H9 (cell line): Measurements from ENCODE around the gene CACNB4. TPM values are rescaled to one million over a fixed set of nuclear protein-coding genes. Genes with fewer than 3 reads are reported as not detected.

Source experiments
- DNase-seq: peaks from one replicate; pipeline ENCODE4 v3.0.0-alpha.2; 2017
- H2AFZ ChIP-seq: one replicate; pipeline ENCODE4 v1.6.1; 2013; ENCODE audit warnings: mild to moderate bottlenecking, low read length, control low read depth, moderate library complexity
- H2AK5ac ChIP-seq: 2 replicates; pipeline ENCODE4 v1.6.1; 2013; ENCODE audit warnings: low read length, control low read depth, mixed read lengths; ENCODE audit not compliant: insufficient read length
- H2BK120ac ChIP-seq: one replicate; pipeline ENCODE4 v1.6.1; 2013; ENCODE audit warnings: low read depth, mild to moderate bottlenecking, low read length, control low read depth, inconsistent platforms; ENCODE audit not compliant: poor library complexity, severe bottlenecking
- H2BK12ac ChIP-seq: 2 replicates; pipeline ENCODE4 v1.6.1; 2013; ENCODE audit warnings: low read length, control low read depth, mixed read lengths, low read depth; ENCODE audit not compliant: insufficient read length
- H2BK15ac ChIP-seq: 2 replicates; pipeline ENCODE4 v1.6.1; 2013; ENCODE audit warnings: low read depth, low read length, control low read depth
- H2BK20ac ChIP-seq: one replicate; pipeline ENCODE4 v1.6.1; 2013; ENCODE audit warnings: low read depth, mild to moderate bottlenecking, low read length, control low read depth, inconsistent platforms; ENCODE audit not compliant: poor library complexity, severe bottlenecking
- H2BK5ac ChIP-seq: 2 replicates; pipeline ENCODE4 v1.6.1; 2013; ENCODE audit warnings: low read length, control low read depth, mixed read lengths; ENCODE audit not compliant: insufficient read length
- H3K14ac ChIP-seq: 2 replicates; pipeline ENCODE4 v1.6.1; 2013; ENCODE audit warnings: low read length, control low read depth; ENCODE audit not compliant: insufficient read depth
- H3K18ac ChIP-seq: 2 replicates; pipeline ENCODE4 v1.6.1; 2013; ENCODE audit warnings: low read depth, mild to moderate bottlenecking, mixed read lengths, low read length, control low read depth; ENCODE audit not compliant: insufficient read length
- H3K23ac ChIP-seq: 2 replicates; pipeline ENCODE4 v1.6.1; 2013; ENCODE audit warnings: low read length, control low read depth, mixed read lengths, low read depth; ENCODE audit not compliant: insufficient read length
- H3K23me2 ChIP-seq: 2 replicates; pipeline ENCODE4 v1.6.1; 2013; ENCODE audit warnings: low read depth, mild to moderate bottlenecking, mixed read lengths, low read length, control low read depth; ENCODE audit not compliant: insufficient read length, poor library complexity, severe bottlenecking
- H3K27ac ChIP-seq: 2 replicates; pipeline ENCODE4 v1.5.1; 2013; ENCODE audit warnings: low read length, control low read depth, mixed read lengths, low read depth; ENCODE audit not compliant: insufficient read length
- H3K27me3 ChIP-seq: 2 replicates; pipeline ENCODE4 v1.6.1; 2013; ENCODE audit warnings: low read length, control low read depth, inconsistent platforms; ENCODE audit not compliant: insufficient read depth
- H3K4ac ChIP-seq: 2 replicates; pipeline ENCODE4 v1.6.1; 2013; ENCODE audit warnings: low read depth, mild to moderate bottlenecking, control low read depth, inconsistent platforms, low read length, moderate library complexity
- H3K4me1 ChIP-seq: 2 replicates; pipeline ENCODE4 v1.6.1; 2013; ENCODE audit warnings: low read length, control low read depth, inconsistent platforms; ENCODE audit not compliant: insufficient read depth
- H3K4me2 ChIP-seq: 2 replicates; pipeline ENCODE4 v1.6.1; 2013; ENCODE audit warnings: low read length, control low read depth, mixed read lengths; ENCODE audit not compliant: insufficient read length, insufficient read depth
- H3K56ac ChIP-seq: 2 replicates; pipeline ENCODE4 v1.6.1; 2013; ENCODE audit warnings: low read depth, mild to moderate bottlenecking, mixed read lengths, low read length, control low read depth; ENCODE audit not compliant: insufficient read length
- H3K79me1 ChIP-seq: 2 replicates; pipeline ENCODE4 v1.6.1; 2013; ENCODE audit warnings: low read depth, mild to moderate bottlenecking, moderate library complexity, low read length, control low read depth, inconsistent platforms; ENCODE audit not compliant: insufficient read depth, poor library complexity, severe bottlenecking
- H3K79me2 ChIP-seq: 2 replicates; pipeline ENCODE4 v1.6.1; 2013; ENCODE audit warnings: low read length, control low read depth, inconsistent platforms; ENCODE audit not compliant: insufficient read depth
- H3K9ac ChIP-seq: 2 replicates; pipeline ENCODE4 v1.6.1; 2013; ENCODE audit warnings: low read length, control low read depth, mixed read lengths; ENCODE audit not compliant: insufficient read length; ENCODE audit errors: extremely low read depth
- H3K9me3 ChIP-seq: one replicate; pipeline ENCODE4 v1.6.1; 2013; ENCODE audit warnings: low read depth, low read length, inconsistent platforms; ENCODE audit not compliant: control insufficient read depth
- H3T11ph ChIP-seq: one replicate; pipeline ENCODE4 v1.6.1; 2013; ENCODE audit warnings: mild to moderate bottlenecking, low read length, control low read depth, inconsistent platforms
- H4K20me1 ChIP-seq: one replicate; pipeline ENCODE4 v1.6.1; 2013; ENCODE audit not compliant: control insufficient read depth, insufficient read length, insufficient read depth
- H4K5ac ChIP-seq: 2 replicates; pipeline ENCODE4 v1.6.1; 2013; ENCODE audit warnings: low read depth, mild to moderate bottlenecking, mixed read lengths, low read length, control low read depth; ENCODE audit not compliant: insufficient read length
- H4K8ac ChIP-seq: replicated peaks from 2 replicates; pipeline ENCODE4 v1.6.1; 2013; ENCODE audit warnings: low read length, control low read depth, mixed read lengths, low read depth; ENCODE audit not compliant: insufficient read length
- H4K91ac ChIP-seq: 2 replicates; pipeline ENCODE4 v1.6.1; 2013; ENCODE audit warnings: low read depth, mild to moderate bottlenecking, moderate library complexity, mixed read lengths, low read length, control low read depth; ENCODE audit not compliant: insufficient read length
- H3K27ac Mint-ChIP-seq, 3 experiments: 2 replicates in 2 of 3; 3 replicates in 1 of 3; pipeline ENCODE4 v1.8.0; 2020 to 2021; ENCODE audit warnings: mixed read lengths in 3 of 3, mild to moderate bottlenecking in 1 of 3, moderate library complexity in 1 of 3
- H3K27me3 Mint-ChIP-seq: 2 replicates; pipeline ENCODE4 v1.8.0; 2021; ENCODE audit warnings: low read depth, mild to moderate bottlenecking, moderate library complexity, mixed read lengths
- H3K36me3 Mint-ChIP-seq, 3 experiments: 2 replicates in 2 of 3; 3 replicates in 1 of 3; pipeline ENCODE4 v1.8.0; 2020 to 2021; ENCODE audit warnings: low read depth in 3 of 3, mixed read lengths in 3 of 3; ENCODE audit not compliant: insufficient read depth in 1 of 3
- H3K4me1 Mint-ChIP-seq, 2 experiments: 2 replicates each; pipeline ENCODE4 v1.8.0; 2020; ENCODE audit warnings: mixed read lengths in 2 of 2
- H3K4me3 Mint-ChIP-seq, 2 experiments: 2 replicates in 1 of 2; 3 replicates in 1 of 2; pipeline ENCODE4 v1.8.0; 2020 to 2021; ENCODE audit warnings: mild to moderate bottlenecking in 2 of 2, mixed read lengths in 2 of 2, moderate library complexity in 1 of 2
- H3K9me3 Mint-ChIP-seq, 2 experiments: 2 replicates in 1 of 2; 3 replicates in 1 of 2; pipeline ENCODE4 v1.8.0; 2020; ENCODE audit warnings: mild to moderate bottlenecking in 2 of 2, mixed read lengths in 2 of 2, moderate library complexity in 1 of 2
- CTCF ChIP-seq: fragments of 200-600 bp; sonication (generic); conservative IDR thresholded peaks from 3 replicates; pipeline ENCODE4 v1.8.0; 2021; ENCODE audit warnings: antibody characterized with exemption, mild to moderate bottlenecking
- WGBS: extraction: QIAGEN DNeasy Blood & Tissue Kit; methylation state at CpG from one replicate; pipeline ENCODE4 v1.1.7; 2013; ENCODE audit warnings: missing lambda C conversion rate, low lambda C conversion rate, mixed read lengths; ENCODE audit not compliant: insufficient read length; ENCODE audit errors: extremely low coverage; 5-methylcytosine and 5-hydroxymethylcytosine counted together
- total RNA-seq: library from RNA; stranded (reverse); gene quantifications from 2 replicates; pipeline ENCODE4 v1.2.1, GENCODE V29; 2021

The CACNB4 gene
- total RNA-seq, 1 experiment from 2014 or later, result 1.4 TPM

- H3K4me2 ChIP-seq, result peak overlapping the region; percentile 54
- no peaks in the 10 kb centered on the region for H3K9me3 Mint-ChIP-seq
Measured at GRCh38 chr2:151828890-151829324, 269.9 kb downstream of the CACNB4 start.

More at GRCh38 chr2:151828890-151829324, 269.9 kb downstream of the CACNB4 start:
- no peak for TF ChIP-seq CTCF
- no peak overlapping the region for H4K5ac ChIP-seq
- no peak overlapping the region for H3K9ac ChIP-seq
- no peaks in the 10 kb centered on the region for H4K20me1 ChIP-seq
- H2BK20ac ChIP-seq, result no peak overlapping the region
- no peaks in the 10 kb centered on the region for H3K27me3 ChIP-seq
- H3K79me2 ChIP-seq, result peaks cover 26% of the 10 kb centered on the region
- H3K14ac ChIP-seq, result no peak overlapping the region
- no peak overlapping the region for H3K23ac ChIP-seq
- H3K23me2 ChIP-seq, result no peaks in the 10 kb centered on the region
- H3K4me1 ChIP-seq, result peaks cover 4% of the 10 kb centered on the region; the same call in 1 of the 2 replicates
- H2BK120ac ChIP-seq, result no peak overlapping the region
- no peaks in the 10 kb centered on the region for H3K27me3 Mint-ChIP-seq
- no peak overlapping the region for H2BK12ac ChIP-seq
- H3K4me3 Mint-ChIP-seq, result peak overlapping the region; percentile 93 to 98
- WGBS, result no CpG with 5 or more reads among the region's 5 CpGs
- H3T11ph ChIP-seq, result no peak overlapping the region
- H3K18ac ChIP-seq, result no peak overlapping the region
- no peaks in the 10 kb centered on the region for H3K79me1 ChIP-seq
- no peak overlapping the region for H2BK15ac ChIP-seq
- no peak overlapping the region for H3K27ac ChIP-seq
- peak overlapping the region in 1 of 3 experiments; percentile 89; a peak in 3 of 7 replicates for H3K27ac Mint-ChIP-seq
- no peak overlapping the region for H2AFZ ChIP-seq
- DNase-seq, result no peak
- H4K8ac ChIP-seq, result no peak overlapping the region
- no peak overlapping the region for H4K91ac ChIP-seq
- H3K9me3 ChIP-seq, result no peaks in the 10 kb centered on the region
- no peaks in the 10 kb centered on the region for H3K36me3 Mint-ChIP-seq
- peaks cover 45 to 46% of the 10 kb centered on the region in 2 experiments for H3K4me1 Mint-ChIP-seq
- H2BK5ac ChIP-seq, result no peak overlapping the region
- no peak overlapping the region for H3K56ac ChIP-seq
- no peak overlapping the region for H2AK5ac ChIP-seq
- H3K4ac ChIP-seq, result no peak overlapping the region
